Measurements from ENCODE around the gene CCDC78. TPM values are rescaled to one million over a fixed set of nuclear protein-coding genes. Genes with fewer than 3 reads are reported as not detected.

CCDC78 gene
- total RNA-seq = 1.0 TPM
- long read RNA-seq = 0 reads

DNA sequence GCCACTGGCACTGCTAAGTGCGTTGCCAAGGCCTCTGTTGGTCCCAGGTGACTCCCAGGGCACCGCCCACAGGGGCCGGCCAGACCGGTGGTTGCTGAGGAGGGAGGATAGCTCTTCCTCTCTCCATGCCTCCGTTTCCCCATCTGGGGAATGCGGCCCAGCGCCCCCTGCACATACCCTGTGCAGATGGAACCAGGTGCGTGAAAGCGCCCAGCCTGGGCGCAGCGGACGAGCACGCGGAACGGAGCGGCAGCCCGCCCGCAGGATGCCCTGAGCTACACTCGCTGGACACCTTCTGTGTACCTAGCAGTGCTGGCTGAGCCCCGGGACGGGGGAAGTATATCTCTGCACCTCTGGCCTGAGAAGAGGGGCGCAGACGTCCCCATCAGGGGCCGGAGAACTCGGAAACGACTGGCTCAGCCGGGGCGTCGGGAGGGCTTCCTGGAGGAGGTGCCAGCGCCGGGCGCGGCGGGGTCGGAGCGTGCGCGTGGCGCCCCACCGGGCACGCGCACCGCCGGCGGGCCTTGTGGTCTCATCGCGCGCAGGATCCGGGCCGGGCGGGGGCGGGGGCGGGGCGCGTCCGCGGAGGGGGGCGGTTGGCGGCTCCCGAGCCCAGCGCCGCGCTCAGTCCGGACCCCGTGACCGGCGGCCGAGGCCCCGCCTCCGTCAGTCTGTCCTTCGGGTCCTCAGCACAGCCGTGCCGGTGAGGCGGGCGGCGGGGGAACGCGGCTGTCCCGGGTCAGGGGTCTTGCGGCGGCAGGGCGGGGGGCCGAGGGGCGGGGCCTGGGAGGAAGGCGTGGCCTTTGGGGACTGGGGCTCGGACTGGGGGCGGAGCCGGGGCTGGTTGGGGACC lies at the start of gene CCDC78, which contains the start of gene HAGHL:
Gene CCDC78 (minus strand): TSS at position 6 of the 853 bp plus-strand sequence. CDS start 76 bp downstream, outside the sequence.
Gene HAGHL (plus strand): TSS at position 669 of the 853 bp plus-strand sequence. CDS start 404 bp downstream, outside the sequence.
- DNase-seq (ENCODE audit: low spot score) = no peak

DNA sequence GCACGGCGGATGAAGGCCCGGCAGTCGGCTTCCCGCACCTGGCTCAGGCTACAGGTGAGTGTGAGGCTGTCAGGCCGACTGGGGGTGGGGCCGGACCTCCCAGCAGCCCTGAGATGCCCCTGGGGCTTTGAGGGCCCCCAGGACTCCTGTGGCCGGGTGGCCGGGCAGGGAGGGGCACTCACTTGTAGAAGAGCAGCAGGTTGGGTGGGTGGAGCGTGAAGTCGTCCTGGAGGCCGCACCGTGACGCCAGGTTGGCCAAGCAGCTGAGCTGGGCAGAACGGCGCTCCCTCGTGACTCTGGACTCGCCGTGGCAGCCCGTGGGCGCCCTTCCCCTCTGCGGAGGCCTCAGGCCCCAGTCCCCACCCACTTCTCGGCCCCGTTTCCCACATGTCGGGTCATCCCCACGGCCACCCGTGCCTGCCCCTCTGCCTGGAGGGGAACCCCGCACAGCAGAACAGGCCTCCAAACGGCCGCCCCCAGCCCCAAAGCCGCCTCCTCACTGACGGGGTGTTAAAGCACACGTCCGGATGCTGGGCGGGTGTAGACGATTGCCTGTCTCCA lies 49.1 kb upstream of the CCDC78 start:
- DNase-seq (ENCODE audit: low spot score) = no peak

DNA sequence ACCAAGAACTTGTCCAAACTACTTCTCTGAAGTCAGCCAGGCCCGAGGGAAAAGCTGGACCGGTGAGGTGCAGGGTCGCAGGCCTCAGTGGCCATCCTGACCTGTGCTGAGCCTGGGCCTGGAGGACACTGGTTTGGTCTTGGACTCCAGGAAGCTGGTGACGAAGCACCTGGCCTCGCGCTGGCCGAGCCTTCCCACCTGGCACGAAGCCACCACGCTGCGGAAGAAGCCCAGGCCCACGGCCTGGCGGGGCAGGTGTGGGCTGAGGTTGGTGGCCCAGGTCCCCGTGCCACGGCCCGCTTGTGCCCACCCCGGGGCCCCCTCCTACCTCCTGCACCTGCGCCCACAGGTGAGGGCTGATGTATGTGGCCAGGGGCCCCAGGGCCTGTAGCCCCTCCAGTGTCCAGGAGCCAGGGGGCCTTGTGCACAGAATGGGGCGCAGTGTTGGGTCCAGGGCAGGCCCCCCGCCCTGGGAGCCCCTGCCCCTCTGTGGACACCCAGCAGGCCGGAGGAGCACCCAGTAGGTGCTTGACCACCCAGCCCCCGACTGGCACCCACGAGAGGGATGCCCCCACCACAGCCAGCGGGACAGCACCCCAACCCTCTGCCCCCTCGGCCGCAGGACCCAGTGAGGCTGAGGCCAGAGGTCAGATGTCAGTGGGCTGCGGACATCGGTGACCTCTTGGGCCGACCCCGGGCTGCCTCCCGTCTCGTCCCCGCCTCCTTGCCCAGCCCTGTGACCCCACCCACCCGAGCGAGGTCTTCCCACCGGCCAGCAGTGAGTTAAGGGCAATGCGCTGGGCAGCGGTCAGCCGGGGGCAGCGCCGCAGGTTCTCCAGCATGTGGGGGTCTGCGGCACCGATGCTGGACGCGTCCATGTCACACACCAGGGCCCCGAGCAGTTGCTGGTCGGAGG lies 48.1 kb upstream of the CCDC78 start:
- no peak for DNase-seq (ENCODE audit: low spot score)

DNA sequence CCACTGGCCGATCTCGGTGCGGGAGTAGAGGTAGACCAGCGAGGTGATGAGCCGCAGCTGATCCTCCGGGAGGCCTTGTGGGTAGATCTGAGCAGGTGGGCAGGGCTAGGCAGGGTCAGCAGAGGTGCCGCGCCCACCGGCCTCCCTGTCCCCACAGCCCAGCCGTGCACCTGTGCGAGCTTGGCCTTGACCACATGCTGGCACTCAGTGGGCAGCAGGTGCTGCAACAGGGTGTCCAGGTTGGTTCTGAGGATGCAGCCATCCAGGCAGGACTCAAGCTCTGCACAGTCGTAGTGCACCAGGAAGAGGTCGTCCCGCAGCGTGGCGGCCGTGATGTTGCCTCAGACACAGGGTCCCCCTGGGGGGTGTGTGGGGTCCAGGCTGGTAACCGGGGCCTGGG lies 46.7 kb upstream of the CCDC78 start:
- no peak for DNase-seq (ENCODE audit: low spot score)

DNA sequence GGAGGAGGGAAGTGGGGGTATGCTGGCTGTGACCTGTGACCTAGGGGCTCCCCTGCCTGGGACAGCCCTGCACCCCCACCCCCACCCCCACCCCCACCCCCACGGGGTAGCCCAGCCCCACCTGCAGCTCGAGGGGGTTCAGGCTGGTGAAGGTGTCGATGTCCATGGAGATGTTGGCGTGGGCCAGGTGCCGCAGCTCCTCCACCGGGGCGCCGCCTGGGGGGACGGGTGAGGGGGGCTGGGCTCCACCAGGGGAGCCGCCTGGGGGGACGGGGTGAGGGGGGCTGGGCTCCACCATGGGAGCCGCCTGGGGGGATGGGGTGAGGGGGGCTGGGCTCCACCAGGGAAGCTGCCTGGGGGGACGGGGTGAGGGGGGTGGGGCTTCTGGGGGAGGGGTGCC lies 44.2 kb upstream of the CCDC78 start:
- DNase-seq (ENCODE audit: low spot score) = no peak

DNA sequence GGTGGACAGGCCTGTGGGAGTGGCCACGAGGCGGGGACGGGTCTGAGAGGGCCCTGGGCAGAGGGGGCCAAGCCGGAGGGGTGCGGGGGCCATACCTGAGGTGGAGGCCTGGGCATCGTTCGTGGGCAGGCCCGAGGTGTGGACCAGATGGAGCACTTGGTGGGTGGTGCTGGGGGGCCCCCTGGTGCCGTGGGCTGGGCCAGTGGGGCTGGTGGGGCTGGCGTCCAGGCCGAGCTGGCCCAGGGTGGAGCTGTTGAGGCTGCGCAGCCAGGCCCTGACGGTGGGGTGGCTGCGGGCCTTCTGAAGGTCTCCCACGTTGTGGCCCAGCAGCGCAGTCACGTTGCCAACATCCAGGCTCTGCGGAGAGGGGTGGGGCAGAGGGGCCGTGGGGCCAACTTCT lies 43.7 kb upstream of the CCDC78 start:
- DNase-seq (ENCODE audit: low spot score) = no peak

DNA sequence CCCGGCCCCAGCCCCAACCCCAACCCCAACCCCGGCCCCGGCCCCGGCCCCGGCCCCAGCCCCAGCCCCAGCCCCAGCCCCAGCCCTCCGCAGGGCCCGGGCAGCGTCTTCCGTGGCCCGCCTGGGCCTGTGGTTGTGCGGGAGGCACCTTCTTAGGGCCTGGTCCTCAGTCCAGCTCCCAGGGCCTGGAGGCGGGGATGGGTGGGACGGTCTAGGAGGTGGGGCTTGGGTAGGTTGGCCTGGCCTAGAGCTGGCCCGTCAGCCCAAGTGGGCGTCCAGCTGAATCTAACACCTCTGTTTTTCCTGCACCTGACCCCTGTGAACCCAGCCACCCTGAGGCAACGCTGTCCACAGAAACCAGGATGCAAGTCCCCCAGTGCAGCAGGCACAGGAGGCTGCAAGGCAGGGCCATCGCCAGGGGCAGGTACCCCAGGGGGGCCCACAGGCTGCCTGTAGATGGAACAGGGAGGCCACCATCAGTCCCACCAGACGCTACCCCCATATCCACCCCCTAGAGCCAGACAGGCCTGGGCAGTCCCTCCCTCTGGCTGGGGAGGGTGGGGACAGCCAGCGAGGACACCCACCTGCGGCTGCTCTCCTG lies 43.0 kb upstream of the CCDC78 start:
- DNase-seq (ENCODE audit: low spot score) = no peak

DNA sequence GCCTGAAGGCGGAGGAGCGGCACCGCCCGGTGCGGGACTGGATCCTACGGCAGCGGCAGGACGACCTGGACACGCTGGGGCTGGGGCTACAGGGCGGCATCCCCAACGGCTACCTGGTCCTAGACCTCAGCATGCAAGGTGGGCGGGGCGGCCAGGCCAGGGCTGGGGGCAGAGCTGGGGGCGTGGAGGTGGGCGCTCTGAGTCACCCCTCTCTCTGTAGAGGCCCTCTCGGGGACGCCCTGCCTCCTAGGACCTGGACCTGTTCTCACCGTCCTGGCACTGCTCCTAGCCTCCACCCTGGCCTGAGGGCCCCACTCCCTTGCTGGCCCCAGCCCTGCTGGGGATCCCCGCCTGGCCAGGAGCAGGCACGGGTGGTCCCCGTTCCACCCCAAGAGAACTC lies 42.2 kb upstream of the CCDC78 start:
- DNase-seq (ENCODE audit: low spot score) = no peak

DNA sequence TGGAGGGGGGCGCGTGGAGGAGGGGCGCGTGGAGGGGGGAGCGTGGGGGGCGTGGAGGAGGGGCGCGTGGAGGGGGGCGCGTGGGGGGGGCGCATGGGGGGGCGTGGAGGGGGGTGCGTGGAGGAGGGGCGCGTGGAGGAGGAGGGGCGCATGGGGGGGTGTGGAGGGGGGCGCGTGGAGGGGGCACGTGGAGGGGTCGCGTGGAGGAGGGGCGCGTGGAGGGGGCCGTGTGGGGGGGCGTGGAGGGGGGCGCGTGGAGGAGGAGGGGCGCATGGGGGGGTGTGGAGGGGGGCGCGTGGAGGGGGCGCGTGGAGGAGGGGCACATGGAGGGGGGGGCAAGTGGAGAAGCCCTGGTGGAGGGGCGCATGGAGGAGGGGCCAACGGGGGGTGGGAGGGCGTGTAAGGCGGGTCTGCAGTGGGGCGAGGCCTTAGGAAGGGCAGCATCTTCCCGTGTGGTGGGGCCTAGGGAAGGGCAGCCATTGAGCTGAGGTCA lies 41.5 kb upstream of the CCDC78 start:
- no peak for DNase-seq (ENCODE audit: low spot score)

DNA sequence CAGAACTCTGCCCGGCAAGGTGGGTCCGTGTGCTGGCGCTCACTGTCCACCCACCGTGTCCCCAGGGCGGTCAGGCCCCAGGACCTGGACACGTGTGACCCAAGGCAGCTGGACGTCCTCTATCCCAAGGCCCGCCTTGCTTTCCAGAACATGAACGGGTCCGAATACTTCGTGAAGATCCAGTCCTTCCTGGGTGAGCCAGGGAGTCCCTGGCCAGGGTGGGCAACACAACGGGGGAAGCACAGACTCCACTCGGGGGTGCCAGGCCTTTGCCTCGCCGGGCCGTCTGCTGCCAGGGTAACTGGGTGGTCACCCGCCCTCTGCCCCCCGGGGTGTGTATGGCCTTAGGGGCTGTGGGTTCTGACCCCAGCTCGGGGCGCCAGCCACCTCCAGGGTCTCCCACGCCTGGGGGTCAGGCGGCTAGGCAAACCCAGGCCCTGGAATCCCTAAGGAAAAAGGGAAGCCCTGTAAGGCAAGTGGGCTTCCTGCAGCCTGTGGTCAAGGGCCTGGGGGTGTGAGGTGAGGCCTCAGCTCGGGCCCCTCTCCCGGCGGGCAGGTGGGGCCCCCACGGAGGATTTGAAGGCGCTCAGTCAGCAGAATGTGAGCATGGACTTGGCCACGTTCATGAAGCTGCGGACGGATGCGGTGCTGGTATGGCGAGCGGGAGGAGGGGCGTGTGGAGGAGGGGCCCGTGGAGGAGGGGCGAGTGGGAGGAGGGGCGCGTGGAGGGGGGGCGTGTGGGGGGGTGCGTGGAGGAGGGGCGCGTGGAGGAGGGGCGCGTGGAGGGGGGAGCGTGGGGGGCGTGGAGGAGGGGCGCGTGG lies 40.8 kb upstream of the CCDC78 start:
- DNase-seq (ENCODE audit: low spot score) = no peak

DNA sequence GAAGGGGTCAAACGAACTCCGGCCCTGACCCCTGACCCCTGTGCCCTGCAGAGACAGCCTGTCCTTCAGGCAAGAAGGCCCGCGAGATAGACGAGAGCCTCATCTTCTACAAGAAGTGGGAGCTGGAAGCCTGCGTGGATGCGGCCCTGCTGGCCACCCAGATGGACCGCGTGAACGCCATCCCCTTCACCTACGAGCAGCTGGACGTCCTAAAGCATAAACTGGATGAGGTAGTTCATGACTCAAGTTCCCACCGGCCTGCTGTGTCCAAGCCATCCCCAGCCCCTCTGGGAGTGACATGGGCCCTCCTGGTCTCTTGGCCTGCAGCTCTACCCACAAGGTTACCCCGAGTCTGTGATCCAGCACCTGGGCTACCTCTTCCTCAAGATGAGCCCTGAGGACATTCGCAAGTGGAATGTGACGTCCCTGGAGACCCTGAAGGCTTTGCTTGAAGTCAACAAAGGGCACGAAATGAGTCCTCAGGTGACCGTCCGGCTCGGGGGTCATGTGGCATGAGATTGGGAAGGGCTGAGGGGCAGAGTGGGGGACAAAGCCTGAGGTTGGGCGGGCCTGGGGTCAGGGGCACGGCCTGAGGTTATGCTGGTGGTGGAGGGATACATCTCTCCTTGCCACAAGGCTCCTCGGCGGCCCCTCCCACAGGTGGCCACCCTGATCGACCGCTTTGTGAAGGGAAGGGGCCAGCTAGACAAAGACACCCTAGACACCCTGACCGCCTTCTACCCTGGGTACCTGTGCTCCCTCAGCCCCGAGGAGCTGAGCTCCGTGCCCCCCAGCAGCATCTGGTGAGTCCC lies 40.0 kb upstream of the CCDC78 start:
- DNase-seq (ENCODE audit: low spot score) = no peak

DNA sequence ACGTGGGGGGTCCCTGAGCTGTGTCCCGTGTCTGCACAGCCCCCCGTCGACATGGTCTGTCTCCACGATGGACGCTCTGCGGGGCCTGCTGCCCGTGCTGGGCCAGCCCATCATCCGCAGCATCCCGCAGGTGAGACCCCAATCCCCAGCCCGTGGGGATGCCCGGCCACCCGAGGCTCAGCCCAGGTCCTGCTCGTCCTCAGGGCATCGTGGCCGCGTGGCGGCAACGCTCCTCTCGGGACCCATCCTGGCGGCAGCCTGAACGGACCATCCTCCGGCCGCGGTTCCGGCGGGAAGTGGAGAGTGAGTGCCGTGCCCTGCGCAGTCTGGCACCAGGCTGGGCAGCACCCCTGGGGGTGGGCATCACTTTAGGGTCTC lies 39.2 kb upstream of the CCDC78 start:
- no peak for DNase-seq (ENCODE audit: low spot score)

DNA sequence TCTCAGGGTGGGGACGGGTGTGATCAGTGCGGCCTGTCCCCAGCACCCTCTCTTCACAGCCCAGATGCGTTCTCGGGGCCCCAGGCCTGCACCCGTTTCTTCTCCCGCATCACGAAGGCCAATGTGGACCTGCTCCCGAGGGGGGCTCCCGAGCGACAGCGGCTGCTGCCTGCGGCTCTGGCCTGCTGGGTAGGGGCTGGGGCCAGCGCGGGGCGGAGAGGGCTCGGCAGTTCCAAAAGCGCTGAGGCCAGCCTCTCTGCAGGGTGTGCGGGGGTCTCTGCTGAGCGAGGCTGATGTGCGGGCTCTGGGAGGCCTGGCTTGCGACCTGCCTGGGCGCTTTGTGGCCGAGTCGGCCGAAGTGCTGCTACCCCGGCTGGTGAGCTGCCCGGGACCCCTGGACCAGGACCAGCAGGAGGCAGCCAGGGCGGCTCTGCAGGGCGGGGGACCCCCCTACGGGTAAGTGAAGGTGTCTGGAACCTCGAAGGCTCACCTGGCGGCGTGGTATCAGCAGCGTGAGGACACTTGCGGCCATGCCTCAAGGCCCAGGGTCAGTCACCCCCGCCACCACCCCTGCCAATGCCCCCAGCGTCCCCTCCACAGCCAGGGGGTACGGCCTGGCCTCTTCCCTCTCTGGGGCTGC lies 38.7 kb upstream of the CCDC78 start:
- no peak for DNase-seq (ENCODE audit: low spot score)

DNA sequence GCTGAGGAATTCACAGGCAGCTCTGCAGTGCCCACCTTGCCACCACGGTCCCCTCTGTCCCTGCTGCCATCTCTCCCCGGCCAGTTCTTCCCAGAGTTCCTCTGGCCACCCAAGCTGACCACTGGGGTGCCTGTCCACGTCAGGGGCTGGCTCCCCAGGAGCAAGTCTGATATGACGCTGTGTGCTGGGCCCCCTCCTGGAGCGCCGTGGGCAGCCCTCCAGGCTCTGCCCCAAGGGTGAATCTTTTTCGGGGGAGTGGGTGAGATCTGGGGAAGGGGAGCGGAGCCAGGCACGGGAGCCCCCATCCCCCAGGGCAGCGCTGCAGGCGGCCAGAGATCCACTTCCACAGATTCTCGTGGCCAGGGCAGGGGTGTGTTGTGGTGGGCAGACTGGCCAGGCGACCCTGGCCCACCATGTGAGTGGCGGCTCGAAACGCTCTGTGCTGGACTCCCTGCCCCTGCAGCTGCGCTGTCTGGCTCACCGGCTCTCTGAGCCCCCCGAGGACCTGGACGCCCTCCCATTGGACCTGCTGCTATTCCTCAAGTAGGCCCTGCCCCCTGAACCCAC lies 38.0 kb upstream of the CCDC78 start:
- DNase-seq (ENCODE audit: low spot score) = no peak

DNA sequence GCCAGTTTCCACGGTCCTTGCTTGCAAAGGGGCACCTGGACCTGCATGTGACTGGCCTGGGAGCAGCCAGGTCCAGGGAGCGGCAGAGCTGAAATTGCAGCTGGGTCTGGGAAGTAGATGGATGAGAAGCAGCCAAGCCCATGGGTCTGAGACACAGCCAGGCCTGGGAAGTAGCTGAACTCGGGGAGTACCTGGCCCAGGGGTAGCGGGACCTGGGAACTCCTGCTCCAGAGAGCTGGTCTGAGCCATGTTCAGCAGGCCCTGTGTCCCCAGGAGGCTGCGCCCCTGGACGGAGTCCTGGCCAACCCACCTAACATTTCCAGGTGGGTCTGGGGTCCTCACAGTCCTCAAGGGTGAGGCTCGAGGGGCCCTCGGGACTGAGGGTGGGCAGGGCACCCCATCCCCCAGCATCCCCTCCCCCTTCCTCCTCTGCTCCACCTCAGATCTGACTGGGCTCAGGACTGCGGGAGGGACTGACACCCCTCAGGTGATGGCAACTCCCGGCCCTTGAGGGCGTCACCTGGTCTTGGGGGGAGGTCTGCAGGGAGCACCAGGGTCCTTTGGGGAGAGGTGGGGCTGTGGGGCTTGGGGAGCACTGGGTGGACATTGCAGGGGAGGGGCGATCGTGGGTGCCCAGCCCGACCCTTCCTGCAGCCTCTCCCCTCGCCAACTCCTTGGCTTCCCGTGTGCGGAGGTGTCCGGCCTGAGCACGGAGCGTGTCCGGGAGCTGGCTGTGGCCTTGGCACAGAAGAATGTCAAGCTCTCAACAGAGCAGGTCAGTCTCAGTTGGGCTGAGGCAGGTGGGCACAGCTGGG lies 37.3 kb upstream of the CCDC78 start:
- DNase-seq (ENCODE audit: low spot score) = no peak

DNA sequence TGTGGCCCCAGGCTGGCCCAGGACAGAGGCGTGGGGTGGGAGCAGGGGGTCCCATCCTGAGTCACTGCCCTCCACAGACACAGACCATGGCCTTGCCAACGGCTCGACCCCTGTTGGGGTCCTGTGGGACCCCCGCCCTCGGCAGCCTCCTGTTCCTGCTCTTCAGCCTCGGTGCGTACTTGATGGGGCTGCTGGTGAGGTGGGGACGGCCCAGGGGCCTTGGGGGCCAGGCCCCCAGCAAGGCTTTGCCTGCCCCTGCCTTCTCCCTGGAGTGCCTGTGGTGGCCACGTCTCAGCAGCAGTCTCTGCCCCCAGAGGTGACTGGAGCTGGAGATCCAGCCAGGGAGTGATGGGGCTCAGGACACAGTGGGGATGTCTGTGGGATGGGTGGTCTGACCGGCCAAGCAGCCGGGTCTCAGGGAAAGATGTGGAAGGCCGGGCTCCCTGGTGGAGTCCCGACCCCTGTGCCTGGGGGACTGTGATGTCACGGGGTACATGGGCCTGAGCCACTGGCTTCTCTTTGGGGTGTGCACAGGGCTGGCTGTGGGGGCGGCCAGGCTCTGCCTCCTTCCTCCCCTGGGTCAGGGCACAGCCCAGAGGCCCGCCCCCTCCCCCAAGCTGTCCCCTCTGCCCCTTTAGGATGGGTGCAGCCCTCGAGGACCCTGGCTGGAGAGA lies 36.5 kb upstream of the CCDC78 start:
- DNase-seq (ENCODE audit: low spot score) = no peak
